Adrenal gland (tissue), 19 donors: ENCODE measurements around the gene LSS. TPM values are rescaled to one million over a fixed set of nuclear protein-coding genes. Genes with fewer than 3 reads are reported as not detected.
A peak's percentile ranks its signal among the peaks of the same experiment; 100 is the strongest.

ENCODE experiments used
- DNase-seq, 7 donors: peaks; one replicate each; pipeline ENCODE4 v3.0.0-alpha.2; 2019 to 2020
- H3K27ac ChIP-seq, 5 donors: fragments of 200-600 bp; sonication (generic) in 4 of 5; 1 replicate in 3 of 5; 2 replicates in 2 of 5; pipeline versions ENCODE4 v1.5.1 to v1.8.0; 2016 to 2020; ENCODE audit warnings: mild to moderate bottlenecking in 1 of 5
- H3K27me3 ChIP-seq: fragments of 200-600 bp; 2 replicates; pipeline ENCODE4 v1.8.0; 2021
- H3K36me3 ChIP-seq, 2 donors: fragments of 200-600 bp; replicated peaks in 1 of 2; 1 replicate in 1 of 2; 2 replicates in 1 of 2; pipeline versions ENCODE4 v1.5.1 to v1.8.0; 2018 to 2022
- H3K4me1 ChIP-seq, 2 donors: fragments of 200-600 bp; replicated peaks in 1 of 2; 1 replicate in 1 of 2; 2 replicates in 1 of 2; pipeline versions ENCODE4 v1.5.1 to v1.8.0; 2018 to 2021
- H3K4me3 ChIP-seq, 4 donors: fragments of 200-600 bp; sonication (generic) in 3 of 4; one replicate each; pipeline ENCODE4 v1.5.1; 2016 to 2018
- H3K9me3 ChIP-seq, 3 donors: fragments of 200-600 bp; sonication (generic) in 1 of 3; replicated peaks in 1 of 3; 1 replicate in 2 of 3; 2 replicates in 1 of 3; pipeline versions ENCODE4 v1.5.1 to v1.8.0; 2016 to 2021
- CTCF ChIP-seq, 6 experiments: fragments of 450-650 bp in 4 of 6; fragments of 200-600 bp in 2 of 6; sonication (generic) in 1 of 6; IDR thresholded peaks; 1 replicate in 5 of 6; 2 replicates in 1 of 6; pipeline versions ENCODE4 v1.5.1 to v1.8.0; 2016 to 2021; ENCODE audit warnings: antibody characterized with exemption in 6 of 6, mild to moderate bottlenecking in 2 of 6, moderate library complexity in 1 of 6
- POLR2A ChIP-seq, 2 donors: fragments of 450-650 bp; IDR thresholded peaks; one replicate each; pipeline ENCODE4 v1.6.1; 2017; ENCODE audit warnings: antibody characterized with exemption in 2 of 2, mild to moderate bottlenecking in 2 of 2, moderate library complexity in 1 of 2
- WGBS, 4 donors: extraction: QIAGEN DNeasy Blood & Tissue Kit in 2 of 4; methylation state at CpG; one replicate each; pipeline versions ENCODE4 v1.1.5 to v1.1.7; 2013 to 2017; 5-methylcytosine and 5-hydroxymethylcytosine counted together
- intact Hi-C, 2 donors: fragments of 100-400 bp; cut with DNase I; formaldehyde crosslinking; loops; one replicate each; pipeline versions ENCODE4 v1.14.1 to v1.15.0; 2022 to 2023
- long read RNA-seq, 10 donors: library from polyadenylated mRNA in 3 of 10; unstranded in 2 of 10; stranded (forward) in 1 of 10; transcript quantifications; one replicate each; pipeline ENCODE4 v2.0.0 and lab custom pipeline, GENCODE V29; 2021 to 2026
- polyA plus RNA-seq, 3 donors: library from polyadenylated mRNA; stranded (reverse); fragments of 200-250 nt in 2 of 3; fragments of 350-450 nt in 1 of 3; fragmentation: Illumina TruSeq in 1 of 3; extraction: RNeasy Lipid Tissue Mini Kit (QIAGEN cat#74804) in 1 of 3; gene quantifications; one replicate each; pipeline ENCODE4 v1.2.3, GENCODE V29; 2013 to 2014
- total RNA-seq, 9 donors: library from RNA; depleted of rRNA in 4 of 9; stranded (reverse); fragments of >200 nt in 4 of 9; fragments of 120-200 nt in 1 of 9; fragmentation: NEBNext Ultra II Directional in 1 of 9; extraction: Animal tissue kit (Norgen Biotek cat#: 25700) in 1 of 9; gene quantifications; one replicate each; pipeline versions ENCODE4 v1.1.0 to v1.2.4, GENCODE V29; 2013 to 2023
- donor health status: healthy with polysubstance abuse.
- donor health status: Bipolar disorder and iron deficiency.
- donor health status: DM: yes; HTN: yes; CAD: no.
- donor health status: DM: no; HTN: no; CAD: no.
- donor health status: DM: no; HTN: no; CAD: no.
- donor health status: DM: yes; HTN: yes; CAD: no.

Gene LSS
- 100 to 1,000 TPM in 3 of 9 donors, 10 to 100 TPM in 6; 49.0 to 246 (median 85.2) TPM for total RNA-seq
- polyA plus RNA-seq = 100 to 1,000 TPM in 1 of 3 donors, 10 to 100 TPM in 2; 46.3 to 132 (median 49.9) TPM
- long read RNA-seq, donor 1, full-length matches to known transcripts = 24 of 47 reads
- long read RNA-seq, donor 1, partial matches to known transcripts = 23 of 47 reads
- long read RNA-seq, donor 1, other reads (novel, unspliced or antisense) = 0 of 47 reads
- long read RNA-seq, donor 2, full-length matches to known transcripts = 24 of 34 reads
- long read RNA-seq, donor 2, partial matches to known transcripts = 10 of 34 reads
- long read RNA-seq, donor 2, other reads (novel, unspliced or antisense) = 0 of 34 reads
- long read RNA-seq, donor 3, full-length matches to known transcripts = 12 of 17 reads
- long read RNA-seq, donor 3, partial matches to known transcripts = 5 of 17 reads
- long read RNA-seq, donor 3, other reads (novel, unspliced or antisense) = 0 of 17 reads
- long read RNA-seq, donor 4, full-length matches to known transcripts = 3 of 13 reads
- long read RNA-seq, donor 4, partial matches to known transcripts = 3 of 13 reads
- long read RNA-seq, donor 4, other reads (novel, unspliced or antisense) = 7 of 13 reads
- long read RNA-seq, donor 5, full-length matches to known transcripts = 99 of 189 reads
- long read RNA-seq, donor 5, partial matches to known transcripts = 41 of 189 reads
- long read RNA-seq, donor 5, other reads (novel, unspliced or antisense) = 49 of 189 reads
- long read RNA-seq, donor 6, partial matches to known transcripts = 2 of 11 reads
- long read RNA-seq, donor 6, other reads (novel, unspliced or antisense) = 7 of 11 reads
- long read RNA-seq, donor 7, full-length matches to known transcripts = 16 of 29 reads
- long read RNA-seq, donor 7, partial matches to known transcripts = 13 of 29 reads
- long read RNA-seq, donor 7, other reads (novel, unspliced or antisense) = 0 of 29 reads
- long read RNA-seq, donor 8, full-length matches to known transcripts = 31 of 53 reads
- long read RNA-seq, donor 8, partial matches to known transcripts = 22 of 53 reads
- long read RNA-seq, donor 8, other reads (novel, unspliced or antisense) = 0 of 53 reads
- long read RNA-seq, donor 9, full-length matches to known transcripts = 19 of 24 reads
- long read RNA-seq, donor 9, partial matches to known transcripts = 5 of 24 reads
- long read RNA-seq, donor 9, other reads (novel, unspliced or antisense) = 0 of 24 reads
- long read RNA-seq, donor 10, full-length matches to known transcripts = 12 of 12 reads
- long read RNA-seq, donor 10, partial matches to known transcripts = 0 of 12 reads
- long read RNA-seq, donor 10, other reads (novel, unspliced or antisense) = 0 of 12 reads

- TF ChIP-seq POLR2A (IDR thresholded peaks at IDR 0.05) (peak; percentile 61 to 81), CTCF (IDR thresholded peaks at IDR 0.05) (no peak)
- Histone ChIP-seq H3K36me3 (no peaks in the 10 kb centered on the region), H3K4me1 (peaks cover 12 to 42% of the 10 kb centered on the region in 2 donors), H3K27me3 (no peaks in the 10 kb centered on the region), H3K4me3 (peak within 1 kb of the TSS; percentile 10 to 99 (median 82)), H3K9me3 (no peaks in the 10 kb centered on the region), H3K27ac (peak within 1 kb of the TSS; percentile 48 to 95 (median 86))
- WGBS, 4 donors = 0 to 1% (median 0%) methylated on average over 2 to 77 of the region's 77 CpGs
- peak; percentile 98 to 100 (median 99) for DNase-seq
- intact Hi-C loops = loop anchor here in 1 of 2 donors (10.0 kb wide), 1 partner anchor 84 kb away; no protein-coding TSS in a partner anchor
Measured at GRCh38 chr21:46228345-46229051, at the start of gene LSS. LSS (minus strand) TSS chr21:46228774; CDS start chr21:46228745, 29 bp downstream.

- no peak overlapping the region for H3K4me3 ChIP-seq
- no peaks in the 10 kb centered on the region for H3K9me3 ChIP-seq
- H3K27me3 ChIP-seq = no peaks in the 10 kb centered on the region
- 91 to 94% (median 93%) methylated on average over 11 of the region's 11 CpGs for WGBS, 4 donors
- no peak for DNase-seq
- TF ChIP-seq POLR2A (IDR thresholded peaks at IDR 0.05) = no peak
- TF ChIP-seq CTCF (IDR thresholded peaks at IDR 0.05) = no peak
- intact Hi-C loops = no loop called here
- H3K36me3 ChIP-seq = peaks cover 0 to 99% of the 10 kb centered on the region in 2 donors
- no peak overlapping the region for H3K27ac ChIP-seq
- H3K4me1 ChIP-seq = no peaks in the 10 kb centered on the region
Measured at GRCh38 chr21:46274797-46275390, 46.3 kb upstream of the LSS start.

GRCh38 chr21:46273341-46273740 lies 44.8 kb upstream of the LSS start:
- 89 to 96% (median 94%) methylated on average over 14 of the region's 14 CpGs for WGBS, 4 donors
- no peaks in the 10 kb centered on the region for H3K27me3 ChIP-seq
- intact Hi-C loops = no loop called here
- no peak overlapping the region for H3K27ac ChIP-seq
- no peaks in the 10 kb centered on the region for H3K9me3 ChIP-seq
- no peak overlapping the region for H3K4me3 ChIP-seq
- H3K4me1 ChIP-seq = no peaks in the 10 kb centered on the region
- DNase-seq = no peak
- TF ChIP-seq POLR2A (IDR thresholded peaks at IDR 0.05) (no peak), CTCF (IDR thresholded peaks at IDR 0.05) (no peak)
- peaks cover 0 to 99% of the 10 kb centered on the region in 2 donors for H3K36me3 ChIP-seq
